ENCODE results near the gene CRY2.

DNA sequence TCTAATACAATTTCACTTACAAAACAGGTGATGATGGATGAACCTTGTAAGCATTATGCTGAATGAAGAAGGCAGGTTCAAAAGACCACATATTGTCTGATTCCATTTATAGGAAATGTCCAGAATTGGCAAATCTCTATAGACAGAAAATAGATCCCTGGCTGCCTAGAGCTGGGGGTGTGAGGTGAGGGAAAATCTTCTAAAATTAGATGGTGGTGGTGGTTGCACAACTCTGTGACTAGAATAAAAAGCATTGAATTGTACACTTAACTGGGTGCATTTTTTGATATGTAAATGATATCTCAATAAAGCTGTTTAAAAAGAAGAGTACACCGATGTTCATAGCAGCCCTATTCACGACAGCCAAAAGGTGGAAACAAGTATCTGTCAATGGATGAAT, 16.7 kb upstream of the CRY2 start:
- TF ChIP-seq, protein P1, sequence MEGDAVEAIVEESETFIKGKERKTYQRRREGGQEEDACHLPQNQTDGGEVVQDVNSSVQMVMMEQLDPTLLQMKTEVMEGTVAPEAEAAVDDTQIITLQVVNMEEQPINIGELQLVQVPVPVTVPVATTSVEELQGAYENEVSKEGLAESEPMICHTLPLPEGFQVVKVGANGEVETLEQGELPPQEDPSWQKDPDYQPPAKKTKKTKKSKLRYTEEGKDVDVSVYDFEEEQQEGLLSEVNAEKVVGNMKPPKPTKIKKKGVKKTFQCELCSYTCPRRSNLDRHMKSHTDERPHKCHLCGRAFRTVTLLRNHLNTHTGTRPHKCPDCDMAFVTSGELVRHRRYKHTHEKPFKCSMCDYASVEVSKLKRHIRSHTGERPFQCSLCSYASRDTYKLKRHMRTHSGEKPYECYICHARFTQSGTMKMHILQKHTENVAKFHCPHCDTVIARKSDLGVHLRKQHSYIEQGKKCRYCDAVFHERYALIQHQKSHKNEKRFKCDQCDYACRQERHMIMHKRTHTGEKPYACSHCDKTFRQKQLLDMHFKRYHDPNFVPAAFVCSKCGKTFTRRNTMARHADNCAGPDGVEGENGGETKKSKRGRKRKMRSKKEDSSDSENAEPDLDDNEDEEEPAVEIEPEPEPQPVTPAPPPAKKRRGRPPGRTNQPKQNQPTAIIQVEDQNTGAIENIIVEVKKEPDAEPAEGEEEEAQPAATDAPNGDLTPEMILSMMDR (IDR thresholded peaks at IDR 0.05): no peak
- TF ChIP-seq POLR2A (IDR thresholded peaks at IDR 0.05): no peak
